Loucy (cell line): Measurements from ENCODE around the gene SLC52A1.

Experiments
- EZH2phosphoT487 ChIP-seq: fragments of 200-600 bp; IDR thresholded peaks from 2 replicates; pipeline ENCODE4 v1.6.1; 2018; ENCODE audit warnings: antibody characterized with exemption, mild to moderate bottlenecking, moderate library complexity, borderline replicate concordance
- TF ChIP-seq, protein P1 (sequence below): fragments of 200-600 bp; sonication (generic); conservative IDR thresholded peaks from 2 replicates; pipeline ENCODE4 v1.5.1; 2014; ENCODE audit warnings: mild to moderate bottlenecking, antibody characterized with exemption, low read length

DNA sequence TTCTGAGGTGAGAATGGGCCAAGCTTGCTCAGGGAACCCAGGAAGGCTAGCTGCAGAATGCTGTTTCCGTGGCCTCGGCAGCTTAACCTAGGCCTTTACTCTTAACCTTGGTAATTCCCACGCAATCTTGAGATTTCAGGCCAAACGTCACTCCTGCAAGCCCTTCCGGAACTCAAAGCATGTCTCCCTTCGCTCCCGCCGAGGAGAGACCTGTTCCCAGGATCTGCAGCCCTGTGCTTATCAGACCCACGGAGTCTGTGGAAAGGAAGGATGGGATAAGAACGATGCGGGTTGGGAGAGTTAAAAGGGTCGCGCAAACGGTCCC, 42.5 kb upstream of the SLC52A1 start:
- TF ChIP-seq, protein P1, sequence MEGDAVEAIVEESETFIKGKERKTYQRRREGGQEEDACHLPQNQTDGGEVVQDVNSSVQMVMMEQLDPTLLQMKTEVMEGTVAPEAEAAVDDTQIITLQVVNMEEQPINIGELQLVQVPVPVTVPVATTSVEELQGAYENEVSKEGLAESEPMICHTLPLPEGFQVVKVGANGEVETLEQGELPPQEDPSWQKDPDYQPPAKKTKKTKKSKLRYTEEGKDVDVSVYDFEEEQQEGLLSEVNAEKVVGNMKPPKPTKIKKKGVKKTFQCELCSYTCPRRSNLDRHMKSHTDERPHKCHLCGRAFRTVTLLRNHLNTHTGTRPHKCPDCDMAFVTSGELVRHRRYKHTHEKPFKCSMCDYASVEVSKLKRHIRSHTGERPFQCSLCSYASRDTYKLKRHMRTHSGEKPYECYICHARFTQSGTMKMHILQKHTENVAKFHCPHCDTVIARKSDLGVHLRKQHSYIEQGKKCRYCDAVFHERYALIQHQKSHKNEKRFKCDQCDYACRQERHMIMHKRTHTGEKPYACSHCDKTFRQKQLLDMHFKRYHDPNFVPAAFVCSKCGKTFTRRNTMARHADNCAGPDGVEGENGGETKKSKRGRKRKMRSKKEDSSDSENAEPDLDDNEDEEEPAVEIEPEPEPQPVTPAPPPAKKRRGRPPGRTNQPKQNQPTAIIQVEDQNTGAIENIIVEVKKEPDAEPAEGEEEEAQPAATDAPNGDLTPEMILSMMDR = no peak
- TF ChIP-seq EZH2phosphoT487 = no peak
